ENCODE measurements around the gene SCAND1.

Gene SCAND1

GRCh38 chr20:35903843-35904242 lies 50.5 kb downstream of the SCAND1 start:
- no peak for DNase-seq

Data from activated CD4-positive, alpha-beta T cell treated with anti-CD3 and anti-CD28 coated beads, Interleukin-2, amount 50 U/mL, for 1 hour (primary cell).